HepG2 (cell line): ENCODE data around the gene GALNT18. TPM values are rescaled to one million over a fixed set of nuclear protein-coding genes. Genes with fewer than 3 reads are reported as not detected.

Source experiments
- ATAC-seq: fragments of 200-7000 bp; cut with Tn5 transposase; 3 replicates; pipeline ENCODE4 v1.9.1; 2020; ENCODE audit warnings: mild to moderate bottlenecking, moderate library complexity
- BruUV-seq: library from RNA; stranded (reverse); fragments of 400-500 nt; replicated peaks from 2 replicates; lab custom pipeline; 2021; lab: Mats Ljungman, UMichigan
- CTCF ChIA-PET: fragments of 300-600 bp; formaldehyde crosslinking; extraction: SDS; loops from one replicate; lab custom pipeline; 2021; ENCODE audit warnings: low total read pairs, inconsistent platforms, low intra/inter-chr PET ratio; lab: Yijun Ruan, JAX
- POLR2A ChIA-PET: fragments of 350-600 bp; sonication (Branson Sonifier 250); formaldehyde crosslinking; loops from one replicate; lab custom pipeline; 2020; ENCODE audit warnings: antibody characterized with exemption, inconsistent platforms; lab: Yijun Ruan, JAX
- DNase-seq: peaks from one replicate; pipeline ENCODE4 v3.0.0-alpha.2; 2015; ENCODE audit warnings: low spot score
- FAIRE-seq: peaks from 3 replicates; lab custom pipeline; 2011; peaks lifted over from hg19 to GRCh38; lab: Jason Lieb, UNC
- H2AFZ ChIP-seq: one replicate; pipeline ENCODE4 v1.6.1; 2011; ENCODE audit warnings: low read length, inconsistent platforms
- H3K27ac ChIP-seq: fragments of 300-600 bp; 3 replicates; pipeline ENCODE4 v1.8.0; 2011; ENCODE audit warnings: mixed run types, mild to moderate bottlenecking, mixed read lengths, low read length, inconsistent platforms; ENCODE audit not compliant: insufficient read depth; ENCODE audit errors: extremely low read length
- H3K27me3 ChIP-seq, 2 experiments: fragments of 200-600 bp in 1 of 2; 2 replicates in 1 of 2; 3 replicates in 1 of 2; pipeline versions ENCODE4 v1.6.0 to v1.8.0; 2011; ENCODE audit warnings: low read length in 2 of 2, mild to moderate bottlenecking in 2 of 2, moderate library complexity in 2 of 2, inconsistent platforms in 1 of 2; ENCODE audit not compliant: insufficient read depth in 2 of 2, control insufficient read depth in 1 of 2
- H3K36me3 ChIP-seq, 2 experiments: fragments of 200-600 bp in 1 of 2; replicated peaks in 1 of 2; 2 replicates in 1 of 2; 3 replicates in 1 of 2; pipeline versions ENCODE4 v1.5.1 to v1.8.0; 2011; ENCODE audit warnings: low read length in 2 of 2, inconsistent platforms in 1 of 2; ENCODE audit not compliant: insufficient read depth in 2 of 2, control insufficient read depth in 1 of 2
- H3K4me1 ChIP-seq: 2 replicates; pipeline ENCODE4 v1.5.1; 2012; ENCODE audit warnings: low read length, inconsistent platforms; ENCODE audit not compliant: insufficient read depth
- H3K4me2 ChIP-seq: 2 replicates; pipeline ENCODE4 v1.6.0; 2011; ENCODE audit warnings: low read depth, low read length, inconsistent platforms
- H3K4me3 ChIP-seq, 3 experiments: fragments of 200-600 bp in 1 of 3; sonication (generic), shearing (Covaris generic) in 1 of 3; replicated peaks in 1 of 3; 2 replicates each; pipeline ENCODE4 v1.5.1; 2011 to 2016; ENCODE audit warnings: low read length in 3 of 3, inconsistent platforms in 2 of 3, low read depth in 2 of 3, mild to moderate bottlenecking in 2 of 3, control low read depth in 1 of 3, mixed read lengths in 1 of 3; ENCODE audit not compliant: insufficient read depth in 1 of 3
- H3K79me2 ChIP-seq: one replicate; pipeline ENCODE4 v1.6.1; 2011; ENCODE audit warnings: low read length, inconsistent platforms; ENCODE audit not compliant: insufficient read depth
- H3K9ac ChIP-seq: 2 replicates; pipeline ENCODE4 v1.6.0; 2011; ENCODE audit warnings: mild to moderate bottlenecking, low read depth, low read length, inconsistent platforms; ENCODE audit not compliant: insufficient read depth
- H3K9me3 ChIP-seq: 2 replicates; pipeline ENCODE4 v1.5.1; 2012; ENCODE audit warnings: mild to moderate bottlenecking, low read length
- H4K20me1 ChIP-seq: 2 replicates; pipeline ENCODE4 v1.6.0; 2011; ENCODE audit warnings: inconsistent platforms, mild to moderate bottlenecking, low read length, moderate library complexity; ENCODE audit not compliant: insufficient read depth
- CREB1 ChIP-seq, 2 experiments: fragments of 450-650 bp in 1 of 2; IDR thresholded peaks; 2 replicates each; pipeline ENCODE4 v1.6.1; 2016 to 2017; ENCODE audit warnings: control low read depth in 1 of 2, mild to moderate bottlenecking in 1 of 2, missing compliant biosample characterization in 1 of 2, missing genetic modification characterization in 1 of 2
- KLF16 ChIP-seq, 2 experiments: sonication (generic) in 1 of 2; formaldehyde crosslinking in 1 of 2; IDR thresholded peaks; 2 replicates each; pipeline versions ENCODE4 v1.6.1 to v1.8.0; 2016 to 2023; ENCODE audit warnings: missing genetic modification reagents in 2 of 2, missing compliant biosample characterization in 1 of 2
- NBN ChIP-seq: fragments of 450-650 bp; conservative IDR thresholded peaks from 2 replicates; pipeline ENCODE4 v1.6.1; 2017
- SRSF9 ChIP-seq: fragments of 200-400 bp; formaldehyde crosslinking; IDR thresholded peaks from 2 replicates; pipeline ENCODE4 v1.6.1; 2018; ENCODE audit warnings: borderline replicate concordance, mild to moderate bottlenecking, low read depth, low read length; ENCODE audit not compliant: insufficient read depth, poor library complexity, severe bottlenecking
- ZNF432 ChIP-seq: sonication (generic); formaldehyde crosslinking; IDR thresholded peaks from 2 replicates; pipeline ENCODE4 v1.5.0; 2020; ENCODE audit warnings: missing genetic modification reagents, mild to moderate bottlenecking, borderline replicate concordance
- WGBS: methylation state at CpG from one replicate; pipeline ENCODE4 v1.1.6; 2017; ENCODE audit warnings: low lambda C conversion rate; 5-methylcytosine and 5-hydroxymethylcytosine counted together
- in situ Hi-C: cut with HindIII; loops from 2 replicates; pipeline ENCODE4 v1.10.0; 2017; ENCODE audit warnings: low pct_unique_long_range_greater_than_20kb; ENCODE audit not compliant: extremely low pct_ligation_motif_present
- intact Hi-C: fragments of 100-400 bp; cut with micrococcal nuclease; formaldehyde crosslinking; loops from one replicate; pipeline ENCODE4 v1.10.0; 2022; ENCODE audit not compliant: unreplicated experiment
- polyA plus RNA-seq, 8 experiments: library from polyadenylated mRNA; depleted of rRNA in 3 of 8; stranded (reverse) in 7 of 8; unstranded in 1 of 8; fragments of >200 nt; fragmentation: Illumina TruSeq in 4 of 8; extraction: Trizol in 4 of 8; gene quantifications; 2 replicates each; pipeline versions ENCODE4 v1.2.1 to v1.2.3, GENCODE V29; 2011 to 2016; ENCODE audit warnings: low read depth in 4 of 8, missing spikeins in 1 of 8, mixed read lengths in 1 of 8; ENCODE audit not compliant: insufficient read depth in 1 of 8
- total RNA-seq, 5 experiments: library from RNA; depleted of rRNA; stranded (reverse); fragments of >200 nt; fragmentation: Illumina TruSeq; extraction: Trizol; gene quantifications; 2 replicates each; pipeline ENCODE4 v1.2.3, GENCODE V29; 2016; ENCODE audit warnings: low read depth in 1 of 5
- TF ChIP-seq, protein P1 (sequence below): sonication (generic); formaldehyde crosslinking; IDR thresholded peaks from 2 replicates; pipeline ENCODE4 v1.4.0; 2020; ENCODE audit warnings: missing genetic modification reagents
- TF ChIP-seq, protein P2 (sequence below): sonication (generic); formaldehyde crosslinking; IDR thresholded peaks from 2 replicates; pipeline ENCODE4 v1.4.0; 2020; ENCODE audit warnings: mild to moderate bottlenecking, missing genetic modification reagents, borderline replicate concordance
- TF ChIP-seq, protein P3 (sequence below): sonication (generic); formaldehyde crosslinking; IDR thresholded peaks from 2 replicates; pipeline ENCODE4 v1.4.0; 2020; ENCODE audit warnings: missing genetic modification reagents, mild to moderate bottlenecking, borderline replicate concordance
- TF ChIP-seq, protein P4 (sequence below): IDR thresholded peaks from 2 replicates; pipeline ENCODE4 v1.6.1; 2018; ENCODE audit warnings: missing genetic modification reagents, mild to moderate bottlenecking, missing compliant biosample characterization

GALNT18 gene
- total and polyA plus RNA-seq, 2 of the 13 experiments (the other 11 are each of a cell fraction or from before 2014, with no cell fraction given) = 0.11 TPM; not detected in 1

DNA sequence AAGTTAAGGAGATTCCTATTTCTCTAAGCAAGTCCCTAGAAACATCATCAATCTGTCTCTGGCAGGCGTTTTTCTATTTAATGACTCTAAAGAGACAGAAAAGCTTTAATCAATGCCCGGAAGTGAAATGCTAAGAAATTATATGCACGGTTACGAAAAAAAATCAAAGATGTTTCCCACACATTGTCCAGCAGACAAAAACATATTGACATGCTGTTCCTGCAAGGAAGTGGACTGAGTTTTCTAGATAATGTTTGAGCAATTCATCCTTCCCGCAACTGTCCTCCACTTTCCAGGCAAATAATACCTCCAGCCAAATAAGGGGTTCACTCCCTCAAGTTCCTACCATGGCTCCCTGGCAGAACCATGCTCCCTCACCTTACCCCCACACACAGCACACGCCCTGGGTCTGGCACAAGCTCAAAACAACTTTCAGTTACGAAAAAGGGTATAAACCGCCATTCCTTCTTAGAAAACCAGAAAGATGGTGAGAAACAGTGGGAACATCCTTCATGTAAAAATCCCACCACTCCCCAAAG lies 29.6 kb downstream of the GALNT18 start:
- POLR2A ChIA-PET = no interaction called here
- BruUV-seq = no TSS peak
- no peak overlapping the region for H3K27ac ChIP-seq

More for the DNA sequence above, 29.6 kb downstream of the GALNT18 start:
- 22% methylated on average over 8 of the region's 8 CpGs for whole genome bisulfite sequencing
- intact Hi-C loops = no loop called here
- Histone ChIP-seq H2AFZ (no peak overlapping the region), H3K4me3 (no peak overlapping the region), H3K9ac (no peak overlapping the region), H3K79me2 (no peaks in the 10 kb centered on the region), H3K36me3 (no peaks in the 10 kb centered on the region), H3K4me2 (no peak overlapping the region), H4K20me1 (no peaks in the 10 kb centered on the region), H3K4me1 (no peaks in the 10 kb centered on the region), H3K27me3 (0 out of 5 replicates have a peak, but pooled peaks cover 0 to 4% of the 10 kb centered on the region in 2 experiments), H3K9me3 (no peaks in the 10 kb centered on the region)
- no peak for TF ChIP-seq CREB1 (IDR thresholded peaks at IDR 0.05)
- TF ChIP-seq CREB1 (CRISPR knock-in tag; IDR thresholded peaks at IDR 0.05) = no peak
- no peak for TF ChIP-seq SRSF9
- TF ChIP-seq, protein P1, sequence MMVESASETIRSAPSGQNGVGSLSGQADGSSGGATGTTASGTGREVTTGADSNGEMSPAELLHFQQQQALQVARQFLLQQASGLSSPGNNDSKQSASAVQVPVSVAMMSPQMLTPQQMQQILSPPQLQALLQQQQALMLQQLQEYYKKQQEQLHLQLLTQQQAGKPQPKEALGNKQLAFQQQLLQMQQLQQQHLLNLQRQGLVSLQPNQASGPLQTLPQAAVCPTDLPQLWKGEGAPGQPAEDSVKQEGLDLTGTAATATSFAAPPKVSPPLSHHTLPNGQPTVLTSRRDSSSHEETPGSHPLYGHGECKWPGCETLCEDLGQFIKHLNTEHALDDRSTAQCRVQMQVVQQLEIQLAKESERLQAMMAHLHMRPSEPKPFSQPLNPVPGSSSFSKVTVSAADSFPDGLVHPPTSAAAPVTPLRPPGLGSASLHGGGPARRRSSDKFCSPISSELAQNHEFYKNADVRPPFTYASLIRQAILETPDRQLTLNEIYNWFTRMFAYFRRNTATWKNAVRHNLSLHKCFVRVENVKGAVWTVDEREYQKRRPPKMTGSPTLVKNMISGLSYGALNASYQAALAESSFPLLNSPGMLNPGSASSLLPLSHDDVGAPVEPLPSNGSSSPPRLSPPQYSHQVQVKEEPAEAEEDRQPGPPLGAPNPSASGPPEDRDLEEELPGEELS = no peak
- TF ChIP-seq, protein P2, sequence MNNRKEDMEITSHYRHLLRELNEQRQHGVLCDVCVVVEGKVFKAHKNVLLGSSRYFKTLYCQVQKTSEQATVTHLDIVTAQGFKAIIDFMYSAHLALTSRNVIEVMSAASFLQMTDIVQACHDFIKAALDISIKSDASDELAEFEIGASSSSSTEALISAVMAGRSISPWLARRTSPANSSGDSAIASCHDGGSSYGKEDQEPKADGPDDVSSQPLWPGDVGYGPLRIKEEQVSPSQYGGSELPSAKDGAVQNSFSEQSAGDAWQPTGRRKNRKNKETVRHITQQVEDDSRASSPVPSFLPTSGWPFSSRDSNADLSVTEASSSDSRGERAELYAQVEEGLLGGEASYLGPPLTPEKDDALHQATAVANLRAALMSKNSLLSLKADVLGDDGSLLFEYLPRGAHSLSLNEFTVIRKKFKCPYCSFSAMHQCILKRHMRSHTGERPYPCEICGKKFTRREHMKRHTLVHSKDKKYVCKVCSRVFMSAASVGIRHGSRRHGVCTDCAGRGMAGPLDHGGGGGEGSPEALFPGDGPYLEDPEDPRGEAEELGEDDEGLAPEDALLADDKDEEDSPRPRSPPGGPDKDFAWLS = no peak
- TF ChIP-seq, protein P3, sequence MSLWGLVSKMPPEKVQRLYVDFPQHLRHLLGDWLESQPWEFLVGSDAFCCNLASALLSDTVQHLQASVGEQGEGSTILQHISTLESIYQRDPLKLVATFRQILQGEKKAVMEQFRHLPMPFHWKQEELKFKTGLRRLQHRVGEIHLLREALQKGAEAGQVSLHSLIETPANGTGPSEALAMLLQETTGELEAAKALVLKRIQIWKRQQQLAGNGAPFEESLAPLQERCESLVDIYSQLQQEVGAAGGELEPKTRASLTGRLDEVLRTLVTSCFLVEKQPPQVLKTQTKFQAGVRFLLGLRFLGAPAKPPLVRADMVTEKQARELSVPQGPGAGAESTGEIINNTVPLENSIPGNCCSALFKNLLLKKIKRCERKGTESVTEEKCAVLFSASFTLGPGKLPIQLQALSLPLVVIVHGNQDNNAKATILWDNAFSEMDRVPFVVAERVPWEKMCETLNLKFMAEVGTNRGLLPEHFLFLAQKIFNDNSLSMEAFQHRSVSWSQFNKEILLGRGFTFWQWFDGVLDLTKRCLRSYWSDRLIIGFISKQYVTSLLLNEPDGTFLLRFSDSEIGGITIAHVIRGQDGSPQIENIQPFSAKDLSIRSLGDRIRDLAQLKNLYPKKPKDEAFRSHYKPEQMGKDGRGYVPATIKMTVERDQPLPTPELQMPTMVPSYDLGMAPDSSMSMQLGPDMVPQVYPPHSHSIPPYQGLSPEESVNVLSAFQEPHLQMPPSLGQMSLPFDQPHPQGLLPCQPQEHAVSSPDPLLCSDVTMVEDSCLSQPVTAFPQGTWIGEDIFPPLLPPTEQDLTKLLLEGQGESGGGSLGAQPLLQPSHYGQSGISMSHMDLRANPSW (CRISPR knock-in tag) = no peak
- no peak for TF ChIP-seq NBN
- TF ChIP-seq, protein P4, sequence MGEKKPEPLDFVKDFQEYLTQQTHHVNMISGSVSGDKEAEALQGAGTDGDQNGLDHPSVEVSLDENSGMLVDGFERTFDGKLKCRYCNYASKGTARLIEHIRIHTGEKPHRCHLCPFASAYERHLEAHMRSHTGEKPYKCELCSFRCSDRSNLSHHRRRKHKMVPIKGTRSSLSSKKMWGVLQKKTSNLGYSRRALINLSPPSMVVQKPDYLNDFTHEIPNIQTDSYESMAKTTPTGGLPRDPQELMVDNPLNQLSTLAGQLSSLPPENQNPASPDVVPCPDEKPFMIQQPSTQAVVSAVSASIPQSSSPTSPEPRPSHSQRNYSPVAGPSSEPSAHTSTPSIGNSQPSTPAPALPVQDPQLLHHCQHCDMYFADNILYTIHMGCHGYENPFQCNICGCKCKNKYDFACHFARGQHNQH = no peak
- TF ChIP-seq KLF16 (CRISPR knock-in tag; IDR thresholded peaks at IDR 0.05) = no peak
- TF ChIP-seq ZNF432 (CRISPR knock-in tag) = no peak
- no peak for FAIRE-seq
- CTCF ChIA-PET = no interaction called here
- in situ Hi-C loops = no loop called here
- DNase-seq = no peak
- no peak for ATAC-seq
